K562 (cell line): ENCODE results near the gene LMNTD2. TPM values are rescaled to one million over a fixed set of nuclear protein-coding genes. Genes with fewer than 3 reads are reported as not detected.

ENCODE experiments used
- CBFA2T2 ChIP-seq: fragments of 450-650 bp; conservative IDR thresholded peaks from 2 replicates; pipeline ENCODE4 v1.6.1; 2017; ENCODE audit warnings: mild to moderate bottlenecking
- CGGBP1 ChIP-seq: fragments of 250-450 bp; sonication (Bioruptor Pico); IDR thresholded peaks from 2 replicates; pipeline ENCODE4 v1.9.0; 2021; ENCODE audit warnings: mild to moderate bottlenecking
- CHD4 ChIP-seq: fragments of 200-600 bp; sonication (generic); IDR thresholded peaks from 3 replicates; pipeline ENCODE4 v1.6.1; 2012; ENCODE audit warnings: low read depth, mild to moderate bottlenecking, mixed read lengths, low read length, inconsistent platforms; ENCODE audit not compliant: insufficient read depth, insufficient replicate concordance, poor library complexity, severe bottlenecking
- EP300 ChIP-seq: IDR thresholded peaks from 2 replicates; pipeline ENCODE4 v1.6.1; 2012; ENCODE audit warnings: low read length, improper control_type of control experiment
- FOXA1 ChIP-seq: fragments of 450-650 bp; IDR thresholded peaks from 2 replicates; pipeline ENCODE4 v1.6.1; 2016; ENCODE audit warnings: mild to moderate bottlenecking, borderline replicate concordance
- GATAD2B ChIP-seq: fragments of 450-650 bp; IDR thresholded peaks from 2 replicates; pipeline ENCODE4 v1.6.1; 2017; ENCODE audit warnings: mild to moderate bottlenecking, borderline replicate concordance
- HDAC3 ChIP-seq: fragments of 450-650 bp; IDR thresholded peaks from 2 replicates; pipeline ENCODE4 v1.6.1; 2018; ENCODE audit warnings: borderline replicate concordance, mild to moderate bottlenecking, moderate library complexity; ENCODE audit not compliant: partially characterized antibody
- MITF ChIP-seq: IDR thresholded peaks from 2 replicates; pipeline ENCODE4 v1.6.1; 2014; ENCODE audit warnings: antibody characterized with exemption
- NUFIP1 ChIP-seq: fragments of 450-650 bp; IDR thresholded peaks from 2 replicates; pipeline ENCODE4 v1.6.1; 2018; ENCODE audit not compliant: partially characterized antibody
- POLR2A ChIP-seq: fragments of 450-650 bp; conservative IDR thresholded peaks from 2 replicates; pipeline ENCODE4 v1.6.1; 2016
- PTRF ChIP-seq: fragments of 450-650 bp; IDR thresholded peaks from 2 replicates; pipeline ENCODE4 v1.6.1; 2016; ENCODE audit warnings: mild to moderate bottlenecking, missing genetic modification characterization, missing compliant biosample characterization
- RBM17 ChIP-seq: fragments of 200-400 bp; formaldehyde crosslinking; IDR thresholded peaks from 2 replicates; pipeline ENCODE4 v1.6.1; 2017; ENCODE audit warnings: low read depth, mild to moderate bottlenecking, low read length, borderline replicate concordance
- RBM39 ChIP-seq: fragments of 200-400 bp; formaldehyde crosslinking; optimal IDR thresholded peaks from 2 replicates; pipeline ENCODE3; 2018; ENCODE audit warnings: low read depth, low read length
- SNAPC5 ChIP-seq: fragments of 250-450 bp; sonication (Bioruptor Pico); IDR thresholded peaks from 2 replicates; pipeline ENCODE4 v1.8.0; 2021; ENCODE audit warnings: moderate library complexity, mild to moderate bottlenecking, inconsistent platforms
- SP1 ChIP-seq: sonication (generic); formaldehyde crosslinking; IDR thresholded peaks from 2 replicates; pipeline ENCODE4 v1.8.1; 2022; ENCODE audit warnings: mild to moderate bottlenecking, missing genetic modification reagents
- SUPT5H ChIP-seq: fragments of 450-650 bp; IDR thresholded peaks from 2 replicates; pipeline ENCODE4 v1.6.1; 2016
- VEZF1 ChIP-seq: fragments of 200-800 bp; sonication (Bioruptor generic); IDR thresholded peaks from 2 replicates; pipeline ENCODE4 v1.6.1; 2017; ENCODE audit warnings: missing genetic modification characterization, missing compliant biosample characterization
- ZHX1 ChIP-seq: fragments of 150-350 bp; conservative IDR thresholded peaks from 2 replicates; pipeline ENCODE4 v1.6.1; 2014; ENCODE audit warnings: low read length
- ZNF175 ChIP-seq: fragments of 200-800 bp; sonication (Bioruptor generic); IDR thresholded peaks from 2 replicates; pipeline ENCODE4 v1.6.1; 2016; ENCODE audit warnings: low read depth, mild to moderate bottlenecking, missing genetic modification characterization, missing compliant biosample characterization
- ZNF197 ChIP-seq: fragments of 200-800 bp; sonication (Bioruptor generic); IDR thresholded peaks from 2 replicates; pipeline ENCODE4 v1.6.1; 2016; ENCODE audit warnings: low read depth, missing genetic modification characterization, missing compliant biosample characterization
- ZNF395 ChIP-seq: fragments of 200-800 bp; sonication (Bioruptor generic); IDR thresholded peaks from 2 replicates; pipeline ENCODE4 v1.6.1; 2017; ENCODE audit warnings: missing genetic modification characterization, missing compliant biosample characterization
- polyA plus RNA-seq, 8 experiments: library from polyadenylated mRNA; depleted of rRNA in 4 of 8; stranded (reverse) in 5 of 8; unstranded in 3 of 8; fragments of >200 nt; fragmentation: Nextera tagmentation in 2 of 8; fragmentation: Illumina TruSeq in 1 of 8; extraction: Ambion mirVana in 2 of 8; extraction: Trizol in 1 of 8; gene quantifications; 2 replicates each; pipeline versions ENCODE4 v1.2.1 to v1.2.3, GENCODE V29; 2011 to 2014; ENCODE audit warnings: inconsistent platforms in 1 of 8, missing spikeins in 1 of 8
- total RNA-seq, 7 experiments: library from RNA; depleted of rRNA in 6 of 7; stranded (reverse); fragments of >200 nt in 6 of 7; fragmentation: Illumina TruSeq in 2 of 7; extraction: Trizol in 2 of 7; gene quantifications; 2 replicates each; pipeline versions ENCODE4 v1.2.1 to v1.2.3, GENCODE V29; 2011 to 2021; ENCODE audit warnings: low replicate concordance in 1 of 7

LMNTD2 gene
- total and polyA plus RNA-seq, 9 of the 15 experiments (the other 6 are each of a cell fraction or from before 2014, with no cell fraction given) = 0.48 to 4.2 (median 1.5) TPM; not detected in 3

- TF ChIP-seq CHD4 = no peak
- no peak for TF ChIP-seq HDAC3
- TF ChIP-seq EP300 = no peak
- TF ChIP-seq PTRF = no peak
- no peak for TF ChIP-seq ZNF197 (CRISPR knock-in tag)
- no peak; the same call in 1 of the 2 replicates for TF ChIP-seq CGGBP1 (CRISPR knock-in tag)
- no peak for TF ChIP-seq SNAPC5 (CRISPR knock-in tag)
- peak; percentile 93 for TF ChIP-seq NUFIP1
- no peak for TF ChIP-seq CBFA2T2
- no peak for TF ChIP-seq MITF
- TF ChIP-seq FOXA1 = no peak
- TF ChIP-seq POLR2A = peak; percentile 73
- no peak for TF ChIP-seq ZHX1
- no peak for TF ChIP-seq RBM39
- 0 out of 2 replicates have a peak, but pooled peaks have one; percentile 36 for TF ChIP-seq ZNF395
- peak; percentile 86 for TF ChIP-seq SP1
- TF ChIP-seq VEZF1 = peak; percentile 96
- TF ChIP-seq ZNF175 (CRISPR knock-in tag) = no peak
- TF ChIP-seq SUPT5H = peak; percentile 68
- peak; percentile 80 for TF ChIP-seq GATAD2B
- no peak for TF ChIP-seq RBM17
Measured at GRCh38 chr11:575996-576768, 15.6 kb upstream of the LMNTD2 start, which contains the start of gene PHRF1 (continued).
